NCI-H526 (cell line): ENCODE measurements around the gene ELMO2.

Source experiments
- DNase-seq, 2 experiments: peaks; one replicate each; lab custom pipeline; 2025; lab: John Stamatoyannopoulos, UW

Gene ELMO2

GRCh38 chr20:46350986-46351267, 55.5 kb downstream of the ELMO2 start:
- DNase-seq: peak in 1 of 2 experiments; percentile 49

DNA sequence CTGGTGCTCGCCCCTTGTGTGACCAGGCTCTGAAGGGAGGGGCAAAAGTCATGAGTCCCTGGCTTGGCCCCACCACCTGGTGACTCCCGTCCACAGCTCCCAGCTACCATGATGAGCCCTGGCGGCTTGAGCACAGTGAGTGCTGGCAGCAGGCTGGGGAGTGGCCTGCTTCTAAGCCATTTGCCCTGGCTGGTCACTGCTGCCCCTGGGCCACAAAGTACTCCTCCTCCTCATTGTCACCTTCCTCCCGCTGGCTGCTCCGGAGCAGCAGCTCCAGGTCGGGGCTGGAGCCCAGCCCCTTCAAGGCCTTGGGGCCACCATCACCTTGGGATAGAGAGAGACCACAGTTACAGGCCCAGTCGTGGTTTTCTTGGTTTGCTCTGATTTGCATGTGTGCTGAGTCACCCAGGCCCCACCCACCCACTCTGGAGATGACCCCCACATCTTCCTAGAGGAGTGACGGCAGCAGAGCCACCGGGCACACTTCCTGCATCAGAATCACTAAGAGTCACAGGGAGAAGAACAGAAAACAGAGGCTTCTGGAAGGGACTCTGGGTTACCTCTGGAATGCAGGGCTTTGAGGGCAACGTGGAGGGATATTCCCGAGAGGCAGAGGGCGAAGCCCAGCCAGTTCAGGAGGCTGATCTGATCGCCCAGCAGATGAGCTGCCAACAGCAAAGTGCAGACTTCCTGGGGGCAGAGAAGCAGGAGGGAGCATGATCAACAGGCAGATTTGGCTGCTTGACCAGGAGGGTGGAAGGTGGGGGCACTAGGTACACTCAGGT, 56.0 kb downstream of the ELMO2 start:
- peak; percentile 78 to 93 for DNase-seq

DNA sequence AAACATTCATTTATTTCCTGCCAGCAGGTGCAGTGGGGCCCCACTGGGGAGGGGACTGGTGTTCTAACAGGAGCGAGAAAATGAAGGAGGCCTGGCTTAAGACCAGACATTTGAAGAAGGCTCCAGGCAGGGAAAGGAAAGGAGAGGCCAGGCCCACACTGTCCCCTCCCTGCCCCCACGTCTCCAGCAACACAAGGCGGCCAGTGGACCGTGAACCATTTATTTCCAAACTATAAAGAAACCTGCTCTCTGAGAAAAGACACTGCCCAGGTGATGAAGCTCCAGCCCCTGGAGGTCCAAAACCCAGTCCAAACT, 56.7 kb downstream of the ELMO2 start:
- peak; percentile 84 to 94 for DNase-seq

- DNase-seq: peak; percentile 61 to 87
Observed at GRCh38 chr20:46349035-46349741, 57.2 kb downstream of the ELMO2 start.

DNA sequence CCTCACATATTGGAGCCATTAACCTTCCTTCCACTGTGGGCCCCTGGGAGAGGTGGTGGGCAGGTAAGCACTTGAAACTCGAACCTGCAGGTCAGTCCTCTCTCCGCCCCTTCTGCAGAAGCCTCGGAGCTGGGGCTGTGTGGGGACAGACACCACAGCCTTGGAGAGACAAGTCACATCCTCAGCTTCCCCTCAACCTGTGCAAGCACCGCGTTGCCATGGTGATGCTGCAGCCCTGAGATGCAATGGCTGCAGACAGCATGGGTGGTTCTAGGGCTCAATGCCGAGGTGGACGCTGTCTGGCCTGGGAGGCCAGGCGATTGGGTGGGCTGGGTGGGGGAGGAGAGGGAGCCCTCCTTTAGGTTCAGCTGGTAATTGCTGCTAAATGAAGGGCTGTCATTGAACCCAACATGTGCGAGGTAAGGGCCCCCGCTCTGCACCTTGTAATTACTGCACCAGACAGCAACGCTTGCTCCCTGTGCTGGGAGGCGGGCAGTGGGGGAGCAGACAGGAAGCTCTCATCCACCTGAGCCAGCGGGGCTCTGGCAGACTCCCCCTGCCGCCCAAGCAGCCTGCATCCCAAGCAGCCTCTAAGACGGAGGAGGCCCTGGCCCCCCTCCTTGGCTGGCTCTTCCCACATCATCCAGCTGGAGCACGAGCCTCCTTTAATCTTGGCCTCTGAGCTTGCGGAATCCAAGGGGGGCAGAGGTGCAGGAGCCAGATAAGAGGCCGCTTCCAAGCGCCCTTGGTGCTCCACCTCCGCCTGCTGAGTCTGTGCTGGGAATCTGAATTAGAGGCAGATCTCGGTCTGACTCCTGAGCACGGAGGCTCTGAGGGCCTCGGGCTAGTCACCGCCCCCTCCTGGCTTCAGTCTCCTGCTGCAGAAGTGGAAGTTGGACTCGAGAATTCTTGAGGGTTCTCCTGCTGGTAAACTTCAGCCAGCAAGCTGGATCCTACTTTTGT, 58.3 kb downstream of the ELMO2 start:
- peak; percentile 37 to 73 for DNase-seq

DNA sequence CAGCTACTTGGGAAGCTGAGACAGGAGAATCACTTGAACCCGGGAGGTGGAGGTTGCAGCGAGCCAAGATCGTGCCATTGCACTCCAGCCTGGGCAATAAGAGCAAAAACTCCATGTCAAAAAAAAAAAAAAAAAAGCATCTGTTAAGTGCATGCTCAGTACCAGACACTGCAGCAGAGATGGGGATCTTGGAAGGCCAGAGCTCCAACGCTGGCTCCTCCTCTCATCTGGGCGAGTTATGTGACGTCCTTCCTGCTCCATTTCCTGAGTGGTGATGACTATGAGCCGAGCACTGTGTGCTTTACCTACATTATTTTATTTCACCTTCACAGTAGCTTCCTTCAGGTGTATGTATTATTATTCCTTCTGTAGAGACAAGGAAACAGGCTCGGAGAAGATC, 59.6 kb downstream of the ELMO2 start:
- DNase-seq: no peak

DNA sequence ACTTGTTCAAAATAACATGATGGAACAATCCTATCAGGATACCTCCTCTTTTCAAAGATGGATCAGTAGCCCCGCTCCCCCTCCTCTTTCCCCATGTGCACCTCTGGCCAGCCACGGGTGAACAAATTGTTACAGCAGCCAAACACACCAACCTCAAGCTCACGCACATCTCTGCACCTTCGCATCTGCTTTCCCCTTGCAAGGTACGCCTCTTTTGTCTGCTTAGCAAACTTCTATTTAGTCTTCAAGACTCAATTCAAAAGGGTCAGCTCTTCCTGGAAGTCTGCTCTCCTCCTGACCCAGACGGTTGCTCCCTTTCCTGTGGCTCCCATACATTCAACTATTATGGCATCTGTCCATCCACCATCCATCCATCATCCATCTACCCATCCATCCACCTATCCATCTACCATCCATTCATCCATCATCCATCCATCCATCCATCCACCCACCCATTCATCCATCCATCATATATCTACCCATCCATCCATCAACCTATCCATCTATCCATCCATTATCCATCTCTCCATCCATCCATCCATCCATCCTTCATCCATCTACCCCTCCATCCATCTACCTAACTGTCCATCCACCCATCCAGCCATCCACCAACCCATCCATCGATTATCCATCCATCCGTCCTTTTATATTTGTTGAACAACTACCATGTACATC, 61.8 kb downstream of the ELMO2 start:
- DNase-seq: no peak

DNA sequence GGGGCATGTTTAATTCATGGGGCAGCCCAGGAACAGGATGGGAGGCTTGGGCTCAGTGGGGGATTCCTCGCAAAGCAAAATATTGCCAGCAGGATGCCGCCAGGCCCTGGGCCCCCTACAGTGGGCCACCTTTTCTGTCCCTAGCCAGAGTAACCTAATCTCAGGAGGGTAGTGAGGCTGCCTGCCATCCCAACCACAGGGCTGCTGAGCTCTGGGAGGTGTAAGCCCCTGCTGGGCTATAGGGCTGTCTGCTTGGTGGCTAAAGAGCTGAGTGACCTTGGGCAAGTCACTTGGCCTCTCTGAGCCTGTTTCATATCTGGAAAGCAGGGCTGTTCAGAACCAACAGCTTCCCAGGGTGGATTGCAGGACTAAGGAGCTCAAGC, 62.4 kb downstream of the ELMO2 start:
- DNase-seq: no peak

DNA sequence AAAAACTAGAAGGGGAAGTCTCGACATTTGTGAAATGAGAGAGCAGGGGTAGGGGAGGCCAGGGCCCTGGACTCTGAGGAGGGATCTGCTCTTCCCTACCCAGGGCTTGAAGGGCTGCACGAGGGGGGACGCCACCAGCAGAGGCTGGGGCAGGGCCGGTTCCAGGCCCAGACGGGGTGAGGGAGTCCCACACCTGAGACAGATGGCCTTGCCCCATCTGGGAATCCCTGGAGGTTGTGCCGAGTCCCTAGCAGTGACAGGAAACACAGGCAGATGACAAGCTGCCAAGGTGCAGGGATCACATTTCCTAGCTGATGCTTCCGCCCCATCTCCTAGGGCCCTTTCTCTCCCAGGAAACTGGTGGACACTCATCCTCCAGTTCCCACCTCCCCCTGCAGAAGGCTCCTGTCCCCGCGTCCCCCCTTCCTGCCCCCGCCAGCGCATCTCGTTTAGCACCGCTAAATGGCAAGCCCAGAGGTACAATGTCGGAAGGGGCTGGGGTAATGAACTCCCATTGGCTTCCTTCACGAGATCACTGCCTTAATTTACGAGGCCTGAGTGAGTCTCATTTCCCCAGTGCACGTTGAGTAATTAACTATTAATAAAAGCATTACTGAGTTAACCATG, 63.0 kb downstream of the ELMO2 start:
- no peak for DNase-seq

GRCh38 chr20:46342451-46343347, 63.7 kb downstream of the ELMO2 start:
- DNase-seq: no peak

DNA sequence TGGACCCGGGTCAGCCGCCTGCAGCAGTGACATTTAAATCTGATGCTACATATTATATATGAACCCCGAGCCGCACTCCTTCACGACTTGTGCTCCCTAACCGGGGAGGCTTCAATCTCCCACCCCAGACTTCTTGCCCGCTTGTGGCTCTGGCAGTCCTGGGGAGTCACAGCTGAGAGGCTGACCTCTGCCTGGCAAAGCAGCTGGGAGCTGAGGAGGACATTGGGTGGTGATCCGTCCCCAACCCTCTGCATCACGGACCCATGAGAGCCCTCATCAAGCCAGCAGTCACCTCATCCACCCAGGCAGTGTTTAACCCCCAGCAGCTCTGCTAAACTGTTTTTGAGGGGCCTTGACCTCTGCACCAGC, 64.4 kb downstream of the ELMO2 start:
- no peak for DNase-seq

DNA sequence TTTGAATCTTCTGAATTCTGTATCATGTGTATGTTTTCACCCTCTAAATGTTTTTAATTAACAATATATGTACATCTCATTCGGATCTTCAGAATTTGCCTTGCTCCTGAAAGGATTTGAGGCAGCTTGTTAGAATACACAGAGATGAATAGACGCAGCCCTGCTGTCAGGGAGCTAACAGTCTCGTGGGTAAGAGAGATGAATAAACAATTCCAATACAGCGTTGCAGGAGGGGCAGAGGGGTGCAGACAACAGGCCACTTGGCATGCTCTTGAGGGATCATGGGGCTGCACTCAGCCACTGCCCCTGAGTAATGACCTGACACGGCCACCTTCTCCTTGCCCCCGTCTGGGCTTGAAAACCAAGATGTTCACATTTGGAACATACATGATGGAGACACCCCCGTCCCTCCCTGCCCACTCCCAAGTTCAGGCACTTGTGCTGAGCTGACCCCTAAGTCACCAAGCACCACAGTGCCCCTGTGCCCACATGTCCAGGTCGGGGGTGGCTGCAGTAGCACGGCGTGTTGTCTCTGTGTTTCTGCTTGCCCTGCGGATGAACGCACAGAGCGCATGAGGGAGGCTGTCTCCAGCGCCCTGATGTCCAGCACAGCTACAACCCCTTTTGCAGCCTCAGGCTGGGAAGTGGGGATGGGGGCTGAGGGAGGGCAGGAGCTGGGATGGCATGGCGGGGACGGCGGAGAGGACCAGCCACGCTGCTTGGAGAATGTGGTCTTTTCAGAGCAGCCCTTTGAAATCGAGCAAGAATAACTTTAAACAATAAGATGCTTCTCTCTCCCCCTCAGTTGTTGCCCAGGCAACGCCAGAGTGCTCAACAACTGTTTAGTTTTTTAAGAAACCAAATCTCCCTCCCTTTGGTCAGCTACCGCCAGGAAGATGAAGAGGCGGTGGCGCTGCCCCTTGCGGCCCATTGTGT, 65.1 kb downstream of the ELMO2 start:
- no peak for DNase-seq

GRCh38 chr20:46339037-46339436, 67.4 kb downstream of the ELMO2 start:
- no peak for DNase-seq

DNA sequence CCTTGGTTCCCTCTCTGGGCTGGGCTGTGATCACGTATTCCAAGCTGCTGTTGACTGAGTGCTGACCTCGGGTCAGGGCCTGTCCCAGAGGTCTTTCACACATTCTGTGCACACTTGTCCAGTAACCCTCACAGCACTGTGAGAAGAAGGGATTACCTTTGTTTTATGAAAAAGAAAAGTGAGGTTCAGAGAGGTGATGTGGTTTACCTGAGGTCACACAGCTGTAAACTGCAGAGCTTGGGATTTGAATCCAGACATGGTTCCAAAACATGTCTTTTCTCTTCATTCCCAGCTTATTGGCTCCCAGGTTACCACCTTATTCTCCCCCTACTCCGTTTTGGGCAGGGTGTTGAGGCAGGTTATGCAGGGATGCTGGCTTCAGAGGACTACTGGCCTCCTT, 69.7 kb downstream of the ELMO2 start:
- DNase-seq: no peak

DNA sequence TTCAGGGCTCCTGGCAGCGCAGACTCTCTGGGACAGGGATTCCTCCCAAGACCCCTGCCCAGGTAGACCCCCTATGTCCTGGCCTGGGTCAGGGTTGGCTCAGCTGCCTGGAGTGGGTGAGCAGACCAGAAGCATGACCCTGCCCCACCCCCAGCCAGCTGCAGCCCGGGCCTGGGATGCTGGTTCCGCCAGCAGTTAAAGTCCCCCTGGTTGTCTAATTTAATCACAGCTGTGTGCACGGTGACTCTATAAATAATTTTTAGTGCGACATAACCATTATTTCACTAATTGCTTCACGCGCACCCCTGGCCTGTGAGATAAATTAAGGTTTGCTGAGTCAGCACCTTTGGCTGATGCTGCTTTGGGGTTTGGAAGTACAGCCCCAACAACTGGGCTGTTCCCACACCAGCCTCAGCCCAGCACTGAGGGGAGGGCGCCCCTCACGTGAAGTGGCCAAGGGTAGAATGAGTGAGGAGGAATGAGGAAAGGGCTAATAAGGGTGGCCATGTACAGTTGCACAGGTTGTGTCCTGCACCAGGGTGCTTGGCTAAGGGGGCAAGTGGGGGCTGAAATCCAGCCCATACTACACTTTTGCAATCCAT, 72.0 kb downstream of the ELMO2 start:
- no peak for DNase-seq

DNA sequence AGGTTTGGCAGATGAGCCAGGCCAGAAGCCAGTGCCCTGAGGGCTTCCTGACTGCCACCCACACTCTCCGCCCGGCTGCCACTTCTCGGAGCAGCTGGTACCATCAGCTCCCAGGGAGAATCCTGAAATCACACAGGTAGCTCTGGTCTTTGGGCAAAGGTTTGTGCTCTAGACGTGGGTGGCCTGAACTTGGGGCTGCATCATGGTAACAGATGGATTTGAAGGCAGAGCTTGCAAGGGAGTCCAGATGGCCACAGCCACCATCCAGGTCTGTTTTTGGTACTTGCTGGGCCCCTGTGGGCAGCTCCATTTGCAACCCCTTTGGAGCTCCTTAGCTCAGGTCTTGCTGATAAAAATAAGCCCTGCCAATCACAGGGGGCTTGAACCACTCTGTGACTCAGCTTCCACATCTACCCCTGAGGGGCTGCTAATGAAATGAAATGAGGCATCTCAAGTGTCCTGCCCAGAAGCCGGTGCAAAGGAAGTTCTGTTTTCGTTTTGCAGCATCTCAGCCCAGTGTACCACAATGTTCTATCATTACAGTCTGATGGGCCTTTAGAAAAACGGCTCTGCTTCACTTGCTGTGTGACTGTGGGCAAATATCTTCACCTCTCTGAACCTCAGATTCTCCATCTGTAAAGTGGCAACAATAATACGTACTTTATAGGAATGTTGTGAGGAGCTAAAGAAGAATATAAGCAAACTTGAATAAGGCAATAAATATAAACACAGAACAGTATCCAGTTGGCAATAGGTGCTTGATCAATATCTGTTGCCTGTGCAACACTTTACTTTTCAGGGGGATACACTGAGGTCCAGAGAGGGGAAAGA, 73.0 kb downstream of the ELMO2 start:
- no peak for DNase-seq

- peak in 1 of 2 experiments; percentile 71 for DNase-seq
Observed at GRCh38 chr20:46332373-46333160, 73.8 kb downstream of the ELMO2 start.
